ENCODE data around the gene TRIM54. TPM values are rescaled to one million over a fixed set of nuclear protein-coding genes. Genes with fewer than 3 reads are reported as not detected.

Gene TRIM54
- total and polyA plus RNA-seq, 9 of the 15 experiments (the other 6 are each of a cell fraction or from before 2014, with no cell fraction given) = not detected

- no peak for TF ChIP-seq GMEB1 (CRISPR knock-in tag; IDR thresholded peaks at IDR 0.05)
- no peak for TF ChIP-seq SMAD1 (IDR thresholded peaks at IDR 0.05; ENCODE audit: low read depth, low read length, partially characterized antibody)
- TF ChIP-seq ZNF507 (tag; conservative IDR thresholded peaks at IDR 0.05) = no peak
- TF ChIP-seq ETV6 (IDR thresholded peaks at IDR 0.05; ENCODE audit: borderline replicate concordance in 1 of 2, low read depth in 2 of 2, low read length in 1 of 2) = no peak
- no peak for TF ChIP-seq ETV6 (CRISPR knock-in tag; IDR thresholded peaks at IDR 0.05; ENCODE audit: borderline replicate concordance)
- TF ChIP-seq, protein P1, sequence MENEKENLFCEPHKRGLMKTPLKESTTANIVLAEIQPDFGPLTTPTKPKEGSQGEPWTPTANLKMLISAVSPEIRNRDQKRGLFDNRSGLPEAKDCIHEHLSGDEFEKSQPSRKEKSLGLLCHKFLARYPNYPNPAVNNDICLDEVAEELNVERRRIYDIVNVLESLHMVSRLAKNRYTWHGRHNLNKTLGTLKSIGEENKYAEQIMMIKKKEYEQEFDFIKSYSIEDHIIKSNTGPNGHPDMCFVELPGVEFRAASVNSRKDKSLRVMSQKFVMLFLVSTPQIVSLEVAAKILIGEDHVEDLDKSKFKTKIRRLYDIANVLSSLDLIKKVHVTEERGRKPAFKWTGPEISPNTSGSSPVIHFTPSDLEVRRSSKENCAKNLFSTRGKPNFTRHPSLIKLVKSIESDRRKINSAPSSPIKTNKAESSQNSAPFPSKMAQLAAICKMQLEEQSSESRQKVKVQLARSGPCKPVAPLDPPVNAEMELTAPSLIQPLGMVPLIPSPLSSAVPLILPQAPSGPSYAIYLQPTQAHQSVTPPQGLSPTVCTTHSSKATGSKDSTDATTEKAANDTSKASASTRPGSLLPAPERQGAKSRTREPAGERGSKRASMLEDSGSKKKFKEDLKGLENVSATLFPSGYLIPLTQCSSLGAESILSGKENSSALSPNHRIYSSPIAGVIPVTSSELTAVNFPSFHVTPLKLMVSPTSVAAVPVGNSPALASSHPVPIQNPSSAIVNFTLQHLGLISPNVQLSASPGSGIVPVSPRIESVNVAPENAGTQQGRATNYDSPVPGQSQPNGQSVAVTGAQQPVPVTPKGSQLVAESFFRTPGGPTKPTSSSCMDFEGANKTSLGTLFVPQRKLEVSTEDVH (IDR thresholded peaks at IDR 0.05; ENCODE audit: low read depth, partially characterized antibody) = no peak
- TF ChIP-seq PYGO2 (tag; IDR thresholded peaks at IDR 0.05) = no peak
- peak; percentile 100 for TF ChIP-seq JUND (IDR thresholded peaks at IDR 0.05; ENCODE audit: borderline replicate concordance, low read depth, low read length)
- peak; percentile 99 for TF ChIP-seq JUND (tag; IDR thresholded peaks at IDR 0.05; ENCODE audit: borderline replicate concordance, low read depth, low read length)
- TF ChIP-seq SRSF9 (IDR thresholded peaks at IDR 0.05; ENCODE audit: borderline replicate concordance, low read depth, low read length) = no peak
- TF ChIP-seq PHF21A (IDR thresholded peaks at IDR 0.05; ENCODE audit: borderline replicate concordance, low read depth) = peak; percentile 87; the same call in 1 of the 2 replicates
- no peak for TF ChIP-seq ZNF696 (CRISPR knock-in tag; conservative IDR thresholded peaks at IDR 0.05)
- TF ChIP-seq, protein P2, sequence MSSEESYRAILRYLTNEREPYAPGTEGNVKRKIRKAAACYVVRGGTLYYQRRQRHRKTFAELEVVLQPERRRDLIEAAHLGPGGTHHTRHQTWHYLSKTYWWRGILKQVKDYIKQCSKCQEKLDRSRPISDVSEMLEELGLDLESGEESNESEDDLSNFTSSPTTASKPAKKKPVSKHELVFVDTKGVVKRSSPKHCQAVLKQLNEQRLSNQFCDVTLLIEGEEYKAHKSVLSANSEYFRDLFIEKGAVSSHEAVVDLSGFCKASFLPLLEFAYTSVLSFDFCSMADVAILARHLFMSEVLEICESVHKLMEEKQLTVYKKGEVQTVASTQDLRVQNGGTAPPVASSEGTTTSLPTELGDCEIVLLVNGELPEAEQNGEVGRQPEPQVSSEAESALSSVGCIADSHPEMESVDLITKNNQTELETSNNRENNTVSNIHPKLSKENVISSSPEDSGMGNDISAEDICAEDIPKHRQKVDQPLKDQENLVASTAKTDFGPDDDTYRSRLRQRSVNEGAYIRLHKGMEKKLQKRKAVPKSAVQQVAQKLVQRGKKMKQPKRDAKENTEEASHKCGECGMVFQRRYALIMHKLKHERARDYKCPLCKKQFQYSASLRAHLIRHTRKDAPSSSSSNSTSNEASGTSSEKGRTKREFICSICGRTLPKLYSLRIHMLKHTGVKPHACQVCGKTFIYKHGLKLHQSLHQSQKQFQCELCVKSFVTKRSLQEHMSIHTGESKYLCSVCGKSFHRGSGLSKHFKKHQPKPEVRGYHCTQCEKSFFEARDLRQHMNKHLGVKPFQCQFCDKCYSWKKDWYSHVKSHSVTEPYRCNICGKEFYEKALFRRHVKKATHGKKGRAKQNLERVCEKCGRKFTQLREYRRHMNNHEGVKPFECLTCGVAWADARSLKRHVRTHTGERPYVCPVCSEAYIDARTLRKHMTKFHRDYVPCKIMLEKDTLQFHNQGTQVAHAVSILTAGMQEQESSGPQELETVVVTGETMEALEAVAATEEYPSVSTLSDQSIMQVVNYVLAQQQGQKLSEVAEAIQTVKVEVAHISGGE (CRISPR knock-in tag; IDR thresholded peaks at IDR 0.05) = no peak
- TF ChIP-seq CCNT2 (IDR thresholded peaks at IDR 0.05; ENCODE audit: borderline replicate concordance, extremely low read depth, insufficient read length, low read depth, low read length) = no peak
- no peak for TF ChIP-seq RBM25 (IDR thresholded peaks at IDR 0.05; ENCODE audit: low read depth, low read length, severe bottlenecking)
- TF ChIP-seq CHD2 (IDR thresholded peaks at IDR 0.05; ENCODE audit: low read depth, low read length) = no peak
- TF ChIP-seq, protein P3, sequence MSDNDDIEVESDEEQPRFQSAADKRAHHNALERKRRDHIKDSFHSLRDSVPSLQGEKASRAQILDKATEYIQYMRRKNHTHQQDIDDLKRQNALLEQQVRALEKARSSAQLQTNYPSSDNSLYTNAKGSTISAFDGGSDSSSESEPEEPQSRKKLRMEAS (CRISPR knock-in tag; IDR thresholded peaks at IDR 0.05) = peak; percentile 64
- TF ChIP-seq HLTF (IDR thresholded peaks at IDR 0.05) = no peak
- no peak for TF ChIP-seq MTF1 (CRISPR knock-in tag; IDR thresholded peaks at IDR 0.05; ENCODE audit: borderline replicate concordance)
- TF ChIP-seq HDAC3 (IDR thresholded peaks at IDR 0.05; ENCODE audit: borderline replicate concordance, partially characterized antibody) = no peak
These were observed 38.8 kb downstream of the TRIM54 start (continued) for GRCh38 chr2:27320958-27321543.
